ENCODE results near the gene STON2.

The STON2 gene

GRCh38 chr14:81295958-81296923, 103.9 kb downstream of the STON2 start:
- DNase-seq (ENCODE audit: low read depth), result peak; percentile 1
- TF ChIP-seq, protein P1, sequence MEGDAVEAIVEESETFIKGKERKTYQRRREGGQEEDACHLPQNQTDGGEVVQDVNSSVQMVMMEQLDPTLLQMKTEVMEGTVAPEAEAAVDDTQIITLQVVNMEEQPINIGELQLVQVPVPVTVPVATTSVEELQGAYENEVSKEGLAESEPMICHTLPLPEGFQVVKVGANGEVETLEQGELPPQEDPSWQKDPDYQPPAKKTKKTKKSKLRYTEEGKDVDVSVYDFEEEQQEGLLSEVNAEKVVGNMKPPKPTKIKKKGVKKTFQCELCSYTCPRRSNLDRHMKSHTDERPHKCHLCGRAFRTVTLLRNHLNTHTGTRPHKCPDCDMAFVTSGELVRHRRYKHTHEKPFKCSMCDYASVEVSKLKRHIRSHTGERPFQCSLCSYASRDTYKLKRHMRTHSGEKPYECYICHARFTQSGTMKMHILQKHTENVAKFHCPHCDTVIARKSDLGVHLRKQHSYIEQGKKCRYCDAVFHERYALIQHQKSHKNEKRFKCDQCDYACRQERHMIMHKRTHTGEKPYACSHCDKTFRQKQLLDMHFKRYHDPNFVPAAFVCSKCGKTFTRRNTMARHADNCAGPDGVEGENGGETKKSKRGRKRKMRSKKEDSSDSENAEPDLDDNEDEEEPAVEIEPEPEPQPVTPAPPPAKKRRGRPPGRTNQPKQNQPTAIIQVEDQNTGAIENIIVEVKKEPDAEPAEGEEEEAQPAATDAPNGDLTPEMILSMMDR (IDR thresholded peaks at IDR 0.05; ENCODE audit: low read length, missing control alignments), result no peak
- H3K4me3 ChIP-seq (replicated peaks; ENCODE audit: low read depth, low read length), result no peak overlapping the region

DNA sequence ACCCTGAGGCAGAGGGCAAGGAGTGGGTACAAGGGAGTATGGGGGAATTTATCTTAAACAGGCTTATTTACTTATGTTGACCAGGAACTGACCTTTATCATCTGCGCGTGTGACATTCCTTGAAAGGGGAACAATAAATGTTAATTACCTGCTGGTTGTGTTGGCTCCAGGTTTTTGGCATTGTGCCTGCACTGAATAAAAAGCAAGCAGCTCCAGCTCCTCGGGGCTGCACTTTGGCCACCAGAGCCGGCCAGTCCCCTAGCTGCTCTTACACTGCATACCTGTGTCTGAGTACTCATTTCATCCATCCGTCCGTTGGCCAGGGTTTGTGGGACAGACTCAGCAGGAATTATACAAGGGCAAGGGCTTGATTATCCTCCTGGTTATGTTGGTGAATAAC, 110.6 kb downstream of the STON2 start:
- TF ChIP-seq, protein P1 (IDR thresholded peaks at IDR 0.05; ENCODE audit: low read length, missing control alignments), result no peak
- no peak for DNase-seq (ENCODE audit: low read depth)
- H3K4me3 ChIP-seq (replicated peaks; ENCODE audit: low read depth, low read length), result no peak overlapping the region

DNA sequence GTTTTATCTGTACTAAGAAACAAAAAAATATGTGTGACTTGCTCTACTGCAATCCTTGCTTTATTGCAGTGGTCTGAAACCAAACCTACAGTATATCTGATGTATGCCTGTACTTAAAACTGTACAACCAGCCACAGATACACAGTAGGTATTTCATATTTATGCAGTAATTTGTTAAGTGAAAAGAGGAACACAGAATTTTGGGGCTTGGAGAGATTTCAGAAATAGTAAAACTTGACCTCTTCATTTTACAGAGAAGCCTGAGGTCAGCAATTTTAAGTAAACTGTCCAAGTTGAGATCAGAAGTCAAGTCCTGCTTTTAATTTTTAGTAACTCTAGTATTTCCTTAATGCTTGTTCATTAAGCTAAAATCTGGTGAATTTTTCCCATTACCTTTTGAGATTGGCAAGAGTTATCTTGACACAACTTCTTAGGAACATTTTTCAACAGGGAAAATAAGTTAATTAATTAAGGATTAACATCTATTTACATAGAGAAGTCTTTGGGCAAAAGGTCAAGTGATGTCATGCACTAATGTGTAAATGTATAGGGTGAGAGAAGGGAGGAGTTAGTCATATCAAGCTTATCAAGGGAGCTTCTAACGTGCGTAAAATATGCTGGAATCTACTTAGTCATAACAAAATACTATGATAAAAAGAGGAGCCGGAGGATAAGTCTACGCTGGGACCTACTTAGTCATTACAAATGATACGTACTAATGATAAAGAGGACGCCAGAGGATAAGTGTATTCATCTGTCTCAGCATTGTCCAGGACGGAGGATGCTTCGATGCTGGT, 113.4 kb downstream of the STON2 start:
- H3K4me3 ChIP-seq (replicated peaks; ENCODE audit: low read depth, low read length), result no peak overlapping the region
- no peak for DNase-seq (ENCODE audit: low read depth)
- TF ChIP-seq, protein P1 (IDR thresholded peaks at IDR 0.05; ENCODE audit: low read length, missing control alignments), result no peak

DNA sequence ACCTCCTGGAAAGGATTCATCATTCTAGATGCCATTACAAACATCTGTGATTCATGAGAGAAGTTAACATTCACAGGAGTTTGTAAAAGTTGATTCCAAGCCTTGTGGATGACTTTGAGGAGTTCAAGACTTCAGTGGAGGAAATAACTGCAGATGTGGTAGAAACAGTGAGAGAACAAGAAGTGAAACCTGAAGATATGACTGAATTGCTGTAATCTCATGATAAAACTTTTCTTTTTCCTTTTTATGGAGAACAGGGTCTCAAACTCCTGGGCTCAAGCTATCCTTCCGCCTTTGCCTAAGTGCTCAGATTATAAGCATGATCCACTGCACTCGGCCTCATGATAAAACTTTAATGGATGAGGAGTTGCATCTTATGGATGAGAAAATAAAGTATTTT, 114.9 kb downstream of the STON2 start:
- TF ChIP-seq, protein P1 (IDR thresholded peaks at IDR 0.05; ENCODE audit: low read length, missing control alignments), result no peak
- H3K4me3 ChIP-seq (replicated peaks; ENCODE audit: low read depth, low read length), result no peak overlapping the region
- no peak for DNase-seq (ENCODE audit: low read depth)

GRCh38 chr14:81281332-81281731, 118.8 kb downstream of the STON2 start:
- H3K4me3 ChIP-seq (replicated peaks; ENCODE audit: low read depth, low read length), result no peak overlapping the region
- TF ChIP-seq, protein P1 (IDR thresholded peaks at IDR 0.05; ENCODE audit: low read length, missing control alignments), result no peak
- no peak for DNase-seq (ENCODE audit: low read depth)

GRCh38 chr14:81280136-81280791, 119.9 kb downstream of the STON2 start:
- TF ChIP-seq, protein P1 (IDR thresholded peaks at IDR 0.05; ENCODE audit: low read length, missing control alignments), result no peak
- no peak overlapping the region for H3K4me3 ChIP-seq (replicated peaks; ENCODE audit: low read depth, low read length)
- DNase-seq (ENCODE audit: low read depth), result no peak

Measured in fibroblast of pulmonary artery (primary cell).